Measurements from ENCODE around the gene ARHGEF4. TPM values are rescaled to one million over a fixed set of nuclear protein-coding genes. Genes with fewer than 3 reads are reported as not detected.
A peak's percentile ranks its signal among the peaks of the same experiment; 100 is the strongest.

The ARHGEF4 gene
- total RNA-seq, 1 experiment from 2014 or later: 12.6 TPM

DNA sequence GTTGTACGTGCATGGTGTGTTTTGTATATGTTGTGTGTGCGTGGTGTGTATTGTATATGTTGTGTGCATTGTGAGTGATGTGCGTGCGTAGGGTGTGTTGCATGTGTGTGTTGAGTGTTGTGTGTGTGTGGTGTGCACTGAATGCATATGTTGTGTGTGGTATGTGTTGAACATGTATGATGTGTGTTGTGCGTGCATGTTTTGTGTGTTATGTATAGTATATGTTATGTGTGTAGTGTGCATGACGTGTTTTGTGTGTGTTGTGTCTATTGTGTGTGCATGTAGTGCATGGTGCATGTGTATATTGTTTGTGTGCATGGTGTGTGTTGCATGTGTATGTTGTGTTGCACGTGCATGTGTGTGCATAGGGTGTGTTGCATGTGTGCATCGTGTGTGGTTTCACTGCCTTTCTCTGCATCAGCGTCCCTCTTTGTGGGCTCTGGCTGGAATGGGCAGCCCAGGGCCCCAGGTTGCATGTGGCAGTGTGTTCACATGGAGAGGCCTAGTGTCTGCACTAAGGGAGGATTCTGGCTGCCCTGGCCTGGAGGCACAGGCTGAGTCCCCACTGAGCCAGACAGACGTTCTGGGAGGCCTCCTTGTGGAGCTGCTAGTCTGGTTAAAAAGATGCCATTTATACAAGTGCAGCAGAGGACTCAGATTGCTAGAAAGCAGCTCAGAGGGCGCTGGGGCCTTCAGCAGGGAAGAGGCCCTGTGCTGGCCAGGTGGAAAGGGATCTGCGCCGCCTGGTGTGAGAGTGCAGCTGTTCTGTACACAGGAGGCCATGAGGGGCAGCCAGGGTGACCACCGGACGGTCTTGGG is 149.3 kb downstream of the ARHGEF4 start:
- no peaks in the 10 kb centered on the region for H3K27me3 Mint-ChIP-seq (ENCODE audit: low read depth)
- Histone ChIP-seq H4K91ac (ENCODE audit: insufficient read length, low read depth, low read length) (no peak overlapping the region), H2AFZ (ENCODE audit: low read length) (no peak overlapping the region), H4K20me1 (ENCODE audit: control insufficient read depth, insufficient read depth, insufficient read length) (no peaks in the 10 kb centered on the region), H3K23ac (ENCODE audit: insufficient read length, low read depth, low read length) (peak overlapping the region; percentile 0), H3K4me2 (ENCODE audit: insufficient read depth, insufficient read length, low read length) (no peak overlapping the region), H2AK5ac (ENCODE audit: insufficient read length, low read length) (no peak overlapping the region), H3K4ac (ENCODE audit: low read depth, low read length) (no peak overlapping the region), H4K8ac (replicated peaks; ENCODE audit: insufficient read length, low read depth, low read length) (peak overlapping the region; percentile 2), H2BK120ac (ENCODE audit: low read depth, low read length, poor library complexity, severe bottlenecking) (no peak overlapping the region), H3K9ac (ENCODE audit: extremely low read depth, insufficient read length, low read length) (no peak overlapping the region), H4K5ac (ENCODE audit: insufficient read length, low read depth, low read length) (peak overlapping the region; percentile 24), H3K18ac (ENCODE audit: insufficient read length, low read depth, low read length) (no peak overlapping the region), H3K14ac (ENCODE audit: insufficient read depth, low read length) (no peak overlapping the region), H3K79me1 (ENCODE audit: insufficient read depth, low read depth, low read length, poor library complexity, severe bottlenecking) (no peaks in the 10 kb centered on the region), H3K79me2 (ENCODE audit: insufficient read depth, low read length) (no peaks in the 10 kb centered on the region), H2BK5ac (ENCODE audit: insufficient read length, low read length) (no peak overlapping the region), H3K23me2 (ENCODE audit: insufficient read length, low read depth, low read length, poor library complexity, severe bottlenecking) (no peaks in the 10 kb centered on the region), H3K4me1 (ENCODE audit: insufficient read depth, low read length) (no peaks in the 10 kb centered on the region), H3K27me3 (ENCODE audit: insufficient read depth, low read length) (no peaks in the 10 kb centered on the region), H2BK20ac (ENCODE audit: low read depth, low read length, poor library complexity, severe bottlenecking) (no peak overlapping the region), H2BK12ac (ENCODE audit: insufficient read length, low read depth, low read length) (no peak overlapping the region), H3K9me3 (ENCODE audit: control insufficient read depth, low read depth, low read length) (no peaks in the 10 kb centered on the region), H3K27ac (ENCODE audit: insufficient read length, low read depth, low read length) (no peak overlapping the region), H2BK15ac (ENCODE audit: low read depth, low read length) (no peak overlapping the region), H3K56ac (ENCODE audit: insufficient read length, low read depth, low read length) (no peak overlapping the region), H3T11ph (ENCODE audit: low read length) (no peak overlapping the region)
- 100% methylated on average over 4 of the region's 15 CpGs for WGBS (ENCODE audit: extremely low coverage, insufficient read length, low lambda C conversion rate)
- H3K36me3 Mint-ChIP-seq (ENCODE audit: insufficient read depth in 1 of 3, low read depth in 3 of 3): peaks cover 2 to 9% (median 4%) of the 10 kb centered on the region in 3 experiments; a peak in 5 of 7 replicates
- H3K4me3 Mint-ChIP-seq: no peak overlapping the region; a peak in 1 of 5 replicates
- no peak overlapping the region for H3K27ac Mint-ChIP-seq
- no peaks in the 10 kb centered on the region for H3K4me1 Mint-ChIP-seq
- TF ChIP-seq, protein P1, sequence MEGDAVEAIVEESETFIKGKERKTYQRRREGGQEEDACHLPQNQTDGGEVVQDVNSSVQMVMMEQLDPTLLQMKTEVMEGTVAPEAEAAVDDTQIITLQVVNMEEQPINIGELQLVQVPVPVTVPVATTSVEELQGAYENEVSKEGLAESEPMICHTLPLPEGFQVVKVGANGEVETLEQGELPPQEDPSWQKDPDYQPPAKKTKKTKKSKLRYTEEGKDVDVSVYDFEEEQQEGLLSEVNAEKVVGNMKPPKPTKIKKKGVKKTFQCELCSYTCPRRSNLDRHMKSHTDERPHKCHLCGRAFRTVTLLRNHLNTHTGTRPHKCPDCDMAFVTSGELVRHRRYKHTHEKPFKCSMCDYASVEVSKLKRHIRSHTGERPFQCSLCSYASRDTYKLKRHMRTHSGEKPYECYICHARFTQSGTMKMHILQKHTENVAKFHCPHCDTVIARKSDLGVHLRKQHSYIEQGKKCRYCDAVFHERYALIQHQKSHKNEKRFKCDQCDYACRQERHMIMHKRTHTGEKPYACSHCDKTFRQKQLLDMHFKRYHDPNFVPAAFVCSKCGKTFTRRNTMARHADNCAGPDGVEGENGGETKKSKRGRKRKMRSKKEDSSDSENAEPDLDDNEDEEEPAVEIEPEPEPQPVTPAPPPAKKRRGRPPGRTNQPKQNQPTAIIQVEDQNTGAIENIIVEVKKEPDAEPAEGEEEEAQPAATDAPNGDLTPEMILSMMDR (conservative IDR thresholded peaks at IDR 0.05): no peak
- DNase-seq: no peak
- H3K9me3 Mint-ChIP-seq: peaks cover 4 to 13% of the 10 kb centered on the region in 2 experiments; a peak in 3 of 5 replicates
